GM23338 (cell line): Measurements from ENCODE around the gene FGF8.

Experiments used
- CREB1 ChIP-seq: fragments of 250-450 bp; sonication (Bioruptor Pico); IDR thresholded peaks from 2 replicates; pipeline ENCODE4 v1.5.0; 2020; ENCODE audit warnings: low read depth, mild to moderate bottlenecking, moderate library complexity
- ETS1 ChIP-seq: IDR thresholded peaks from 2 replicates; pipeline ENCODE4 v1.6.1; 2016; ENCODE audit warnings: antibody characterized with exemption
- EZH2 ChIP-seq: fragments of 200-600 bp; sonication (generic); IDR thresholded peaks from one replicate; pipeline ENCODE4 v1.8.0; 2017; ENCODE audit warnings: antibody characterized with exemption, mild to moderate bottlenecking, low read depth; ENCODE audit not compliant: unreplicated experiment
- EZH2phosphoT487 ChIP-seq: fragments of 200-600 bp; sonication (generic); IDR thresholded peaks from one replicate; pipeline ENCODE4 v1.8.1; 2018; ENCODE audit warnings: antibody characterized with exemption; ENCODE audit not compliant: unreplicated experiment
- JUNB ChIP-seq: IDR thresholded peaks from one replicate; pipeline ENCODE4 v1.6.1; 2016; ENCODE audit warnings: antibody characterized with exemption; ENCODE audit not compliant: unreplicated experiment
- POLR2AphosphoS5 ChIP-seq: IDR thresholded peaks from 2 replicates; pipeline ENCODE4 v1.6.1; 2016; ENCODE audit warnings: antibody characterized with exemption, low read depth
- REST ChIP-seq: IDR thresholded peaks from one replicate; pipeline ENCODE4 v1.6.1; 2018; ENCODE audit warnings: antibody characterized with exemption; ENCODE audit not compliant: unreplicated experiment
- ZNF331 ChIP-seq: fragments of 250-450 bp; sonication (Bioruptor Pico); IDR thresholded peaks from 2 replicates; pipeline ENCODE4 v1.5.0; 2020; ENCODE audit warnings: low read depth, mild to moderate bottlenecking, moderate library complexity
- TF ChIP-seq, protein P1 (sequence below), 2 experiments: fragments of 200-600 bp in 1 of 2; sonication (generic) in 1 of 2; conservative IDR thresholded peaks; 2 replicates each; pipeline versions ENCODE4 v1.5.1 to v1.6.1; 2016 to 2017; ENCODE audit warnings: antibody characterized with exemption in 2 of 2, low read depth in 2 of 2, mild to moderate bottlenecking in 2 of 2, moderate library complexity in 1 of 2

- TF ChIP-seq, protein P1, sequence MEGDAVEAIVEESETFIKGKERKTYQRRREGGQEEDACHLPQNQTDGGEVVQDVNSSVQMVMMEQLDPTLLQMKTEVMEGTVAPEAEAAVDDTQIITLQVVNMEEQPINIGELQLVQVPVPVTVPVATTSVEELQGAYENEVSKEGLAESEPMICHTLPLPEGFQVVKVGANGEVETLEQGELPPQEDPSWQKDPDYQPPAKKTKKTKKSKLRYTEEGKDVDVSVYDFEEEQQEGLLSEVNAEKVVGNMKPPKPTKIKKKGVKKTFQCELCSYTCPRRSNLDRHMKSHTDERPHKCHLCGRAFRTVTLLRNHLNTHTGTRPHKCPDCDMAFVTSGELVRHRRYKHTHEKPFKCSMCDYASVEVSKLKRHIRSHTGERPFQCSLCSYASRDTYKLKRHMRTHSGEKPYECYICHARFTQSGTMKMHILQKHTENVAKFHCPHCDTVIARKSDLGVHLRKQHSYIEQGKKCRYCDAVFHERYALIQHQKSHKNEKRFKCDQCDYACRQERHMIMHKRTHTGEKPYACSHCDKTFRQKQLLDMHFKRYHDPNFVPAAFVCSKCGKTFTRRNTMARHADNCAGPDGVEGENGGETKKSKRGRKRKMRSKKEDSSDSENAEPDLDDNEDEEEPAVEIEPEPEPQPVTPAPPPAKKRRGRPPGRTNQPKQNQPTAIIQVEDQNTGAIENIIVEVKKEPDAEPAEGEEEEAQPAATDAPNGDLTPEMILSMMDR (conservative IDR thresholded peaks at IDR 0.05; ENCODE audit: low read depth in 2 of 2): no peak
- TF ChIP-seq EZH2phosphoT487: no peak
- no peak for TF ChIP-seq POLR2AphosphoS5
- TF ChIP-seq EZH2: no peak
- no peak for TF ChIP-seq REST
- no peak for TF ChIP-seq ETS1
- no peak for TF ChIP-seq CREB1 (CRISPR knock-in tag)
- TF ChIP-seq ZNF331: no peak
- no peak for TF ChIP-seq JUNB
These were observed 41.6 kb upstream of the FGF8 start for GRCh38 chr10:101817337-101818118.
